Activated T-cell treated with anti-CD3 and anti-CD28 coated beads, Interleukin-2, amount 50 U/mL, for 4 hours (primary cell): ENCODE data around the gene GPBP1L1. TPM values are rescaled to one million over a fixed set of nuclear protein-coding genes. Genes with fewer than 3 reads are reported as not detected.
A peak's percentile ranks its signal among the peaks of the same experiment; 100 is the strongest.

Source experiments
- ATAC-seq, 2 donors: fragments of 200-7000 bp; cut with Tn5 transposase; one replicate each; pipeline ENCODE4 v1.10.0; 2021
- DNase-seq: peaks from one replicate; pipeline ENCODE4 v3.0.0-alpha.2; 2020
- H3K27me3 Mint-ChIP-seq: one replicate; pipeline ENCODE4 v1.8.0; 2021; ENCODE audit warnings: low read depth, mixed read lengths
- H3K36me3 Mint-ChIP-seq: one replicate; pipeline ENCODE4 v1.8.0; 2022; ENCODE audit warnings: mixed read lengths; ENCODE audit not compliant: insufficient read depth
- H3K4me1 Mint-ChIP-seq: one replicate; pipeline ENCODE4 v1.8.0; 2021; ENCODE audit warnings: low read depth, mixed read lengths
- H3K4me3 Mint-ChIP-seq: one replicate; pipeline ENCODE4 v1.8.0; 2021; ENCODE audit warnings: mild to moderate bottlenecking, moderate library complexity, mixed read lengths
- H3K9me3 Mint-ChIP-seq: one replicate; pipeline ENCODE4 v1.8.0; 2021; ENCODE audit warnings: mixed read lengths
- total RNA-seq, 3 donors: library from RNA; stranded (reverse); gene quantifications; one replicate each; pipeline ENCODE4 v1.2.1, GENCODE V29; 2021

Gene GPBP1L1
- total RNA-seq, 3 donors from 2014 or later: 76.0 to 95.6 (median 93.2) TPM

- H3K36me3 Mint-ChIP-seq: peaks cover 21% of the 10 kb centered on the region
- H3K4me3 Mint-ChIP-seq: no peak overlapping the region
- no peaks in the 10 kb centered on the region for H3K4me1 Mint-ChIP-seq
Observed at GRCh38 chr1:45635211-45635610, 51.1 kb downstream of the GPBP1L1 start.

GRCh38 chr1:45630429-45630828 lies 55.9 kb downstream of the GPBP1L1 start:
- H3K27me3 Mint-ChIP-seq: no peaks in the 10 kb centered on the region
- ATAC-seq (no peak), DNase-seq (no peak)
- H3K4me1 Mint-ChIP-seq: no peaks in the 10 kb centered on the region
- H3K4me3 Mint-ChIP-seq: no peak overlapping the region
- no peaks in the 10 kb centered on the region for H3K9me3 Mint-ChIP-seq
- H3K36me3 Mint-ChIP-seq: peaks cover 35% of the 10 kb centered on the region

More at GRCh38 chr1:45635211-45635610, 51.1 kb downstream of the GPBP1L1 start:
- Mint-ChIP-seq H3K27me3 (no peaks in the 10 kb centered on the region), H3K9me3 (no peaks in the 10 kb centered on the region)
- no peak for ATAC-seq
- DNase-seq: no peak

GRCh38 chr1:45629035-45629434 lies 57.3 kb downstream of the GPBP1L1 start:
- no peak for ATAC-seq
- no peak overlapping the region for H3K4me3 Mint-ChIP-seq
- no peaks in the 10 kb centered on the region for H3K9me3 Mint-ChIP-seq
- H3K27me3 Mint-ChIP-seq: no peaks in the 10 kb centered on the region
- H3K4me1 Mint-ChIP-seq: no peaks in the 10 kb centered on the region
- H3K36me3 Mint-ChIP-seq: peaks cover 34% of the 10 kb centered on the region
- DNase-seq: no peak

GRCh38 chr1:45623972-45624371 lies 62.4 kb downstream of the GPBP1L1 start, which contains the start of gene CCDC17:
CCDC17 (minus strand) TSS chr1:45624054; CDS start chr1:45623909, 145 bp downstream.
- H3K9me3 Mint-ChIP-seq: no peaks in the 10 kb centered on the region
- ATAC-seq: no peak
- no peak for DNase-seq
- peaks cover 24% of the 10 kb centered on the region for H3K36me3 Mint-ChIP-seq
- no peak within 1 kb of the TSS for H3K4me3 Mint-ChIP-seq
- H3K4me1 Mint-ChIP-seq: no peaks in the 10 kb centered on the region
- H3K27me3 Mint-ChIP-seq: no peaks in the 10 kb centered on the region

- no peak overlapping the region for H3K4me3 Mint-ChIP-seq
- peaks cover 26% of the 10 kb centered on the region for H3K36me3 Mint-ChIP-seq
- DNase-seq (no peak), ATAC-seq (no peak)
- H3K9me3 Mint-ChIP-seq: no peaks in the 10 kb centered on the region
- no peaks in the 10 kb centered on the region for H3K27me3 Mint-ChIP-seq
- no peaks in the 10 kb centered on the region for H3K4me1 Mint-ChIP-seq
Observed at GRCh38 chr1:45622524-45623394, 63.6 kb downstream of the GPBP1L1 start.

- Mint-ChIP-seq H3K4me1 (no peaks in the 10 kb centered on the region), H3K9me3 (no peaks in the 10 kb centered on the region), H3K27me3 (no peaks in the 10 kb centered on the region), H3K36me3 (peaks cover 26% of the 10 kb centered on the region), H3K4me3 (no peak overlapping the region)
- no peak for DNase-seq
- ATAC-seq: no peak
Observed at GRCh38 chr1:45621895-45622523, 64.3 kb downstream of the GPBP1L1 start.

- Mint-ChIP-seq H3K9me3 (no peaks in the 10 kb centered on the region), H3K4me1 (no peaks in the 10 kb centered on the region), H3K36me3 (peaks cover 27% of the 10 kb centered on the region), H3K27me3 (no peaks in the 10 kb centered on the region), H3K4me3 (no peak overlapping the region)
- ATAC-seq: no peak
- no peak for DNase-seq
Observed at GRCh38 chr1:45621501-45621836, 64.9 kb downstream of the GPBP1L1 start.

GRCh38 chr1:45620588-45621500 lies 65.5 kb downstream of the GPBP1L1 start:
- H3K36me3 Mint-ChIP-seq: peaks cover 34% of the 10 kb centered on the region
- DNase-seq: no peak
- H3K27me3 Mint-ChIP-seq: no peaks in the 10 kb centered on the region
- peak in 1 of 2 donors; percentile 20 for ATAC-seq
- no peaks in the 10 kb centered on the region for H3K9me3 Mint-ChIP-seq
- H3K4me3 Mint-ChIP-seq: no peak overlapping the region
- no peaks in the 10 kb centered on the region for H3K4me1 Mint-ChIP-seq

- no peaks in the 10 kb centered on the region for H3K4me1 Mint-ChIP-seq
- H3K4me3 Mint-ChIP-seq: no peak overlapping the region
- H3K9me3 Mint-ChIP-seq: no peaks in the 10 kb centered on the region
- no peaks in the 10 kb centered on the region for H3K27me3 Mint-ChIP-seq
- DNase-seq (no peak), ATAC-seq (peak in 1 of 2 donors; percentile 7)
- peaks cover 45% of the 10 kb centered on the region for H3K36me3 Mint-ChIP-seq
Observed at GRCh38 chr1:45619149-45619921, 67.0 kb downstream of the GPBP1L1 start.

GRCh38 chr1:45617618-45618017 lies 68.7 kb downstream of the GPBP1L1 start:
- H3K4me3 Mint-ChIP-seq: no peak overlapping the region
- H3K9me3 Mint-ChIP-seq: no peaks in the 10 kb centered on the region
- ATAC-seq (no peak), DNase-seq (no peak)
- H3K27me3 Mint-ChIP-seq: no peaks in the 10 kb centered on the region
- H3K36me3 Mint-ChIP-seq: peaks cover 43% of the 10 kb centered on the region
- H3K4me1 Mint-ChIP-seq: no peaks in the 10 kb centered on the region

GRCh38 chr1:45615885-45616284 lies 70.4 kb downstream of the GPBP1L1 start:
- Mint-ChIP-seq H3K27me3 (no peaks in the 10 kb centered on the region), H3K9me3 (no peaks in the 10 kb centered on the region), H3K4me3 (no peak overlapping the region), H3K36me3 (peaks cover 49% of the 10 kb centered on the region), H3K4me1 (no peaks in the 10 kb centered on the region)
- DNase-seq: no peak
- no peak for ATAC-seq

- H3K36me3 Mint-ChIP-seq: peaks cover 53% of the 10 kb centered on the region
- H3K9me3 Mint-ChIP-seq: no peaks in the 10 kb centered on the region
- H3K27me3 Mint-ChIP-seq: no peaks in the 10 kb centered on the region
- peaks cover 6% of the 10 kb centered on the region for H3K4me1 Mint-ChIP-seq
- H3K4me3 Mint-ChIP-seq: no peak overlapping the region
- ATAC-seq (no peak), DNase-seq (no peak)
Observed at GRCh38 chr1:45612941-45613579, 73.3 kb downstream of the GPBP1L1 start.

- ATAC-seq (no peak), DNase-seq (no peak)
- H3K4me1 Mint-ChIP-seq: peaks cover 19% of the 10 kb centered on the region
- peaks cover 53% of the 10 kb centered on the region for H3K36me3 Mint-ChIP-seq
- H3K9me3 Mint-ChIP-seq: no peaks in the 10 kb centered on the region
- H3K4me3 Mint-ChIP-seq: no peak overlapping the region
- H3K27me3 Mint-ChIP-seq: no peaks in the 10 kb centered on the region
Observed at GRCh38 chr1:45610589-45611226, 75.6 kb downstream of the GPBP1L1 start.
